GM20431 (cell line): ENCODE results near the gene NOX5.

Source experiments
- in situ Hi-C: fragments of 300-500 bp; cut with MseI, MboI; formaldehyde crosslinking; loops from one replicate; pipeline ENCODE4 v1.15.0; 2020; ENCODE audit warnings: low sequenced_read_pairs; ENCODE audit not compliant: unreplicated experiment

The NOX5 gene

DNA sequence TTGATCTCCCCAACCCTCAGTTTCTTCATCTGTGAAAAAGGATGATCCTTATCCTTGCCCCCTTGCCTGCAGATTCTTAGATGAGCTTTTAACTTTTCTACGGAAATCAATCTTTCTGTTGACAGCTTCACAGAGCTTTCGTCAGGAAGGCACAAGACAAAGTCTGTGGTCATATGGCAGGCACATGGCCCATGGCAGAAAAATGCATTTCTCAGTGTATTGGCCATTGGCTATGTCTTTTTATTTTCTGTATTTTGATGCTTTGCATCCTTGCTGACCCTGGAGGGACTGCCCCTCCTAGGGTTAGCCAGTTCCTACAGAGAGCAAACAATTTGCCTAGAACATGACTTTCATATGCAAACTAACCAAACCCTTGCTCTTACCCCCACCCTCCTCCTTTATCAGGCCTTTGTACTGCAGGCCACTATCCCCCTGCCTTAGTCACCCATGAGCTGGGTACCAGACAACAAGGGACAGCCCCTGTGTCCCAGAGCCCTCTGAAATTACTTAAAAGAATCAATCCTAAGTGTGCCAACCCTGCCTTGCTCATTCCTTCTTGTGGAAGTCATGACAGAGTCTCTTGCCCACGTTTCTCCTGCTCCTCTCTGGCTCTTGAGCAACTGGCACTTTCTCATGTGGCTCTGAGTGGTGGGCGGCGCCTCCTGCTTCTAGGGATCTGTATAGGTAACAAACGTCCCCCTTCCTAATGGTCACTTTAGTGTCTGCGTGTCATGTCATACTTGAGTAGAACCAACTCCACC is 24.1 kb upstream of the NOX5 start:
- in situ Hi-C loops: no loop called here

DNA sequence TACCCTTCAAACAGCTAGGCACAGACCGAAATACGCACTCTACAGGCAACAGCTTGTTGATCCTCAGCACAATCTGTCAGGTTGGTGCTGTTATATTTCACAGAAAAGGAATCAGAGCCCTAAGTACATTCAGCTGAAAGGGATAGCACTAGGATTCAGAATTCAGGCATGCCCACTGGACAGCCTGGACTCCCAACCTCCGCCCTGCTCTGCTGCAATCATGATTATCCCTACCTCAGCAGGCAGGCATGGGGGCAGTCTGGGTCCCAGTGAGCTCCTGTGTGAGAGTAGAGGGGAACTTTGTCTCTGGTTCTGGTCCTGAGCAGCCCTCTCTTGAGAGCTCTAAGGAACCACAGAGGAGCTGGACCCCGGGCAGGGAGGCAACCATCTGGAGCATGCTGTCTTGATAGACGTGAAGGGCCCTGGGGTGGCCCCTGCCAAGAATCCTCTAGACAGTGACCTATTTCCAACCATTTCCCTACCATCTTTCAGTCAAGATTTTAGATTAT is 23.4 kb upstream of the NOX5 start:
- in situ Hi-C loops: no loop called here

DNA sequence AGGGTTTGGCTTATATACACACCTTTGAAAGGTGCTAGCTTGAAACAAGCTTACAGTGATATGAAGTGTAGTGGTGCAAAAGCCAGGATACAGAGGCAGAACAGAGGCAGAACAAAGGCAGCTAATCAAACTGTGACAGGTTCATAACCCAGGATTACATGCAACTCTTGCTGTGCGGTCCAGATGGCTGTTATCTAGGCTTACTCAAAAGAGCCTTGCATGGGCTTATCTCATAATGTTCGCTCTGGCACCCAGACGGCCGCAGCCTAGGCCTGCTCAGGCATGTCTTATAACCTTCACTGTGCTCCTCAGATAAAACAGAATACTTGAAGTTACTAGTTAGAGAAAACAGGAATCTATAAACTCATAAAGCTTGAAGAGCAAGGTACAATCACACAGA is 22.8 kb upstream of the NOX5 start:
- in situ Hi-C loops: no loop called here

DNA sequence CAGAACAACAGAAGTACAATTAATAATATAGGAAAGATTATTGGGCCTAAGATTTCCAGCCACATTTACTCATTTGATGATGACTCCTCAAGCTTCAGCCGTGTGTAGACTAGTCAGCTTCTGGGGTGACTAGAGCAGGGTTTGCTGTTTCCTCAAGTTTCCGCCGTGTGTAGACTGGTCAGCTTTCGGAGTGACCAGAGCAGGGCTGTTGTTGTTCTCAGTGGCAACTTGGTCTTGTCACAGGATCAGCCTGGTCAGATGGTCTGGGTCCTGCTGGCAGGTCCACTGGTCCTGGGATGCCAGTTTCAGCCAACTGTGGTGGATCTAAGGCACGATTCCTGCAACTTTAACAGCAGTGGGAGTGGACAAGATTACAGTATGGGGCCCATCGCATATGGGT is 21.8 kb upstream of the NOX5 start:
- in situ Hi-C loops: no loop called here

DNA sequence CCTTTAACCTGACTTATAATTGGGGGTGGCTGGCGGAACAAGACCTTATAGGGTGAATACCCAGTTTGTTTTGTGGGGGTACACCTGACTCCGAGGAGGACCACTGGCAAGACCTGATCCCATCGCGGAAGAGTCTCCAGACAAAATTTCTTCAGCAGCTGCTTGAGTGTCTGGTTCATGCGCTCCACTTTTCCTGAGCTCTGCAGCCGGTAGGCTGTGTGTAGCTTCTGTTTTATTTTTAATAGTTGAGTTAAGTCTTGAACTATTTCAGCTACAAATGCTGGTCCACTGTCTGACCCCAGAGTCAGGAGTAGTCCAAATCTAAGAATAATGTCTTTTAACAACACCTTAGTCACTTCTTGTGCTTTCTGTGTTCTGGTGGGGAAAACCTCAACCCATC is 21.2 kb upstream of the NOX5 start:
- in situ Hi-C loops: no loop called here

DNA sequence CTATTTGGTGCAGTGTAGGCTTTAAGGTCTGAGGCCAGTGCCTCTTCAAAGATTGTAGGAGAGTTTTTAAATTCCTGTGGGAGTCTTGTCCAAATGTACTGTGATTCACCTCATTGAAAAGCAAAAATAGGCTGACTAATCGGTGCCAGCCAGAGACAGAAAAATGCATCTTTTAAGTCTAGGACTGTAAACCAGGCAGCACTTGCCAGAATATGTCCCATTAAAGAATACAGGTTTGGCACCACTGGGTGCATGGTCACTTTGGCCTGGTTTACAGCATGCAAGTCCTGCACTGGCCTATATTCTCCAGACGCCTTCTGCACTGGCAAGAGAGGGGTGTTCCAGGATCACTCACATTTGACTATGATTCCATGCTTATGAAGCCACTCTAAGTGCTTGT is 20.3 kb upstream of the NOX5 start:
- in situ Hi-C loops: no loop called here

DNA sequence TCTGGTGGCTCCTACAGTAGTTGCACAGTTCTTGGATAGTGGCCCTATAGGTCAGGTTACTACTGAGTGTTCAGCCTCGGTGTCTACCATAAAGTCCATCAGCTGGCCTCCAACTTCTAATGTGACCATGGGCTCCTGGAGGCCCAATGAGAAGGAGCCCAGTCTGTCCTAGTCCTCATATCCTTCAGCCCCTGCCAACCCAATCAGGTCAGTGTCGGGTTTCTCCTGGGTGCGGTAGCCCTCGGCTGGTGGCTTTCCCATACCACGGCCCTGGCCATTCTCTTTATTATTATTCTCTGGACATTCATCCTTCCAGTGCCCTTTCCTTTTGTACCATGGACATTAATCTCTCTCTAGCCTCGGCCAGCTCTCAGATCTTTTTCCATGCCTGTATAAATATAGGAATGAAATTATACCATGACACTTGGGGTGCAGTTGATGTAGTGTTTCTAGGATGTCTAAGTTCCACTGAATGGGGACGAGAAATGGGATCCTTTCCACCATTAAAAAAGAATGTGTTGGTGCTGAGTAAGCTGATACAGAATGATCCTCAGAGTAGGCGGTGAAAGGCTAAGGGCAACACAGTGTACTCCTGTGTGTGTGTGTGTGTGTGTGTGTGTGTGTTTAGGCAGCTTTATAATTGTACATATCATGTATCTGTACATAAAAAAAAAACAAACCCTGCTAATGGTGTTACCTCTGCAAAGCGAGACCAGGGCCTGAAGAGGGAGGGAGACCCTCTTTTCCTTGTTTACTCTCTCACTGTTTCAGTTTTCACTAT is 19.3 kb upstream of the NOX5 start:
- in situ Hi-C loops: no loop called here

DNA sequence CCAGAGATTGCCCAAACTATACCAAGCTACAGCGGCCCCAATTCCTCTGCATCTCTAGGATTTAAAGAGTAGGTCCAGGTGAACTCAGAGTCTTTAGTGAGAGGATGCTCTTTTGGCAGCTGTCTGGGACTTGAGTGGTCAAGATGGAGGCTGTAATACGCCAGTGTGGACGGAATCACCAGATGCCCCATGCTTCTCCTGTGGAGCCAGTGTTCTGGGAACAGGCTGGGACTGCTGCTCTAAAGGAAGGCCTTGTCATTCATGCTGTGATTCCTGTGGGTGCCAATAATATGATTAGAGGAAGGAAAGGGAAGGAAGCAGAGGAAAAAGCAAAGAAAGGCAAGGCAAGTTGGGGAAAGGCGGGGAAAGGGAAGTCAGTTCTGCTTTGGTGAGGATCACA is 17.4 kb upstream of the NOX5 start:
- in situ Hi-C loops: no loop called here

DNA sequence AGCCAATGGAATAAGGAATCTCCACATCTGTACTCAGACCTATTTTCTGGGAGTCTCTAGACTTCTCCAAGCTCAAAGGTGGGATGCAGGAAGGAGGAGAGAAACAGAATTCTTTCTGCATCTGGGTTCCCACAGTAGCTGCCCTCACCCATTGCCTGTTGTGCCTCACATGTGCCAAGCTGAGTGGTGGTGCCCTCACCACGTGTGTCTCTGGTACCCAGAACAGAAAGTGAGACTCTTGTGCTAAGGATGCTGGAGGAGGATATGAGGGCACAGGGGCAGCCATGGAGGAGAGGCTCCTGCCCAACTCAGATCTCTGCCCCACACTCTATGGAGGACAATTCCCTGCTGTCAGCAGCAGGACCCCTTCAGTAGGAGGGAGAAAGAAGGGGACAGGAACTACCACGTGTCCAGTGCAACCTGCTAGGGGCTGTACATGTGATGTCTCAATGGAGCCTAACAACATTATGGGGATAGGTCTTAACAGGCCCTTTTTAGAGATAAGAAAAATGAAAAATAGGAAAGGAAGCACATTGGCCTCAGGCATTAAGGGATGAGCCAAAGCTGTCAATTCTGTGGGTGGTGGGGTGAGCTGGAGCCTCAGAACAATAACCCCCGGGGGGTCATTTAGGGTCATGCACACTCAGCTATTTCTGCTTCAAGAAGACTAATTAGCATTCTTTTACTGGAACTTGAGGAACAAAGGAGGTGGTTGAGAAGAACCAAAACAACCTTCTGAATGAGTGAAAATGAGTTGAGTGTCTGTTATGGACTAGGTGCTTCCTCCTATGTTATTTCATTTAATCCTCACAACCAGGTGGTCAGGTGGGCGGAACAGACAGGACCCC is 16.3 kb upstream of the NOX5 start:
- in situ Hi-C loops: no loop called here

DNA sequence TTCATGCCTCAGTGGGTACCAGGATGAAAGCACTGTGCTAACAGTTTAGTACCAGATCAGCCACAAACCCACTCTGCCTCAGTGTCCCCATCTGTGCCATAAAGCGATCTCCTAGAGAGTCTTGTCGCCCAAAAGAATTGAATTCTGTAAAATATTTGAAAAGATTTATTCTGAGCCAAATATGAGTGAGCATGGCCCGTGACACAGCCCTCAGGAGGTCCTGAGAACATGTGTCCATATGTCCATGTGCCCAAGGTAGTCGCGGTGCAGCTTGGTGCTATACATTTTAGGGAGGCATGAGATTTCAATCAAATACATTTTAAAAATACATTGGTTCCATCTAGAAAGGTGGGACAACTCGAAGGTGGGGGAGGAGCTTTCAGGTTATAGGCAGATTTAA is 15.4 kb upstream of the NOX5 start:
- in situ Hi-C loops: no loop called here

DNA sequence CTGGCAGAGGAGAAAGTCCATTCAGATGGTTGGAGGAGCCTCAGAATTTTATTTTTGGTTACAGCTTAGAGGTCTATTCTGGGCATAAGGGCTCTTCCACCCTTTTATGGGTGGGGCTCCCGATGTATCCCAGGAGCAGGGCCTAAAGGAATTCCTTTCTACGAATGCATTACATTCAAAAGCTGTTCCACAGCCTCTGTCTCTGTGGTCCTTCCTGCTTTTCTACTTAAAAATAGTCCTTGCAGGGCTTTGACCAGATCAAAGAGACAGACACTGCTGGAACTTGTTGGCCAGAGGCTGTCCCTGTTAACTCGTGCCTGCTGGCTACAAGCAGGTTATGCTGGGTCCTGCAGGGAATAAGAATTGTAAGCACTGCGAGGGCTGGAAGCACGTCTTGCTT is 14.4 kb upstream of the NOX5 start:
- in situ Hi-C loops: no loop called here

DNA sequence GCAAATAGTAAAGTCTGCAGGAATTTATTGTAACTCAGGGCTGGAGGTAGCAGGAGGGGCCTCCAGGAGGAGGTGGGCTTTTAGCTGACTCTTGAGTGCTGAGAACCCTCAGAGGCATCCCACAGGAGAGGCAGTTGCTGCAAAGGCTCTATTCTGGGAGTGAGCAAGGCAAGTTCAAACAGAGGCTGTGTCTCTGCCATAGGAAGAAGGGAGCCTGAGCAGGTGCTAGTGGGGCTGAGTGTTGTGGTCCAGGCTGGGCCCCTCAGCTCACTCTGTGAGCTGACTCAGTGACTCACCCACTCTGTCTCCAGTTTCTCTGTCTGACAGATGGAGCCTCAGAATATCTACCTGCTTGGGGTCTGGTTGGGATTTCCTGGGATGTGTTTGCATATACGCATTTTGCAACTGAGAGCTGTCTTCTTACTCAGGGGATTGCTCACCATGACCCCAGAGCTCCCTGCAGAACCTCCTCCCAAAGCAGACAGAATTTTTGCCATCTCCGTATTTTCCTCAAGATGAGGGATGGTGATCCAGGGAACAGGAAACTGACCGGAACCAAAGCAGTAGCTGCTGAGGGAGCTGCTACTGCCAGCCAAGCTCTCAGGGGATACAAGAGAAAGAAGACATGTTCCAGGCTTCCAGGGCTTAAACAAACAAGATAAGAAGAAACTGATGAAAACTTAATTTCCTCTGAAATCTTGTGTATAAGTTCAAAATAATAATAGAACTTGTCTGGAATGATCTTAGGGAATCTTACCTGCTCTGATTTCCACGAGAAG is 13.6 kb upstream of the NOX5 start:
- in situ Hi-C loops: no loop called here

DNA sequence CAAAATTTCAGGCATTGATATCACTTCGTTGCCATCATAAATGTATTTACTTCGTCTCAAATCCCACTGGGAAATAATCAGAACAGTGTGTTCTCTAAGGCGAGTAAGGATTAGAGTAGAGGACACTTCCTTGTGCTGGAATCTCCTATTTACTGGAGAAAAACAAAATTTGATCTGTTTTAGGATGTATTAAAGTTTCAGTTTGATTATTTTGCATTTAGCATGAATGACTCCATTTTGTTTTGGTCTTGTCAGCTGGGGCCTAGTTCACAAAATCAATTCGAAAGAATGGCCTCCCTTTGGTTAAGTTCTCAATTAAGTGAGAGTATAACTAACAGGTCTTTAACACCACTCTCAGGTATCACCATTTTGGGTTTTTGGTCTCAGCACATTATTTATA is 11.7 kb upstream of the NOX5 start:
- in situ Hi-C loops: no loop called here

DNA sequence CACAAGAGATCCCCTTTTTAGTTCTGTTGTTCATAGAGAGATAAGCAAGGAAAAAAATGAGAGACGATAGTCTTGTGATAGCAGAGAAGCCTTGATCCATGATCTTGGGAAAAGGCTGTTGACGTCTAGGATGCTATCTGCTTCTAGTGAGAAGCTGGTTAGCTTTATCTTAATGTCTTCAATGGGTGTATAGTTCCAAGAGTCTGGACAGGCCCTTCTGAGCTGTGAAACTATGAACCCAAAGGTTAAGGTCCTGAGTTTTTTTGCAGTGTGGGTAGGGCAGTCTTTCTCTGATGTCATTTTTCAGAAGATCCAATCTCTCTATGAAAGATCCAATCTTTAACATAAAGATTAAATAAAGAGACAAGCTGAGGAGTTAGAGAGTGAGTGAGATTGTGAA is 10.5 kb upstream of the NOX5 start:
- in situ Hi-C loops: no loop called here

DNA sequence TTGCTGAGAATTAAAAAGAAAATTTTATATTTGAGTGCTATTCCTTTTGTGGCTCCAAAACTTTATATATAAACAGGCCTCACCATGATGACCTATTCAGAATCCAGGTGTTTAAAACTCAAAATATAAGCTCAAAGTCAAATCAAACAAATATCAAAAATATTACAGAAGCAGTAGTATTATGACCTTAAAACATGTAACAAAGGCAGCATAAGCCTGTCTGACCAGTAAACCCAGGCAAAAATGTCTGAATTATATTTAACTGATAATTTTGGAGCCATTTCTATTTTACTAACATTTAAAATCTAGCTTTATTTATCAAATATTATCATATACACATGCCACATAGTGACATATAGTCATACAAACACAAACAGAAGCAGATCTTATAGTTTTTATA is 6.4 kb upstream of the NOX5 start:
- in situ Hi-C loops: no loop called here

DNA sequence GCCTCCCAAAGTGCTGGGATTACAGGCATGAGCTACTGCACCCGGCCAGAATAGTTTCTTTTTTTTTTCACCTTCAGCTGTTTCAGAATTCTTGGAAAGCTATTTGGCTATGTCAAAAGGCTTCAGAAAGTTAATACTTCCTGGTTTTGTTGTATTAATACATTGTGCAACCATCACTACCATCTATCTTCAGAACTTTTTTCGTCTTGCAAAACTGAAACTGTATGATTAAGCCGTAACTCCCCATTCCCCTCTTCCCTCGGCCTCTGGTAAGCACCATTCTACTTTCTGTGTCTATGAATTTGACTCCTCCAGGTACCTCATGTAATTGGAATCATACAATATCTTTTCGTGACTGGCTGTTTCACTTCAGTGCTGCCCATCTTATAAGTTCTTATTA is 5.2 kb upstream of the NOX5 start:
- in situ Hi-C loops: no loop called here

DNA sequence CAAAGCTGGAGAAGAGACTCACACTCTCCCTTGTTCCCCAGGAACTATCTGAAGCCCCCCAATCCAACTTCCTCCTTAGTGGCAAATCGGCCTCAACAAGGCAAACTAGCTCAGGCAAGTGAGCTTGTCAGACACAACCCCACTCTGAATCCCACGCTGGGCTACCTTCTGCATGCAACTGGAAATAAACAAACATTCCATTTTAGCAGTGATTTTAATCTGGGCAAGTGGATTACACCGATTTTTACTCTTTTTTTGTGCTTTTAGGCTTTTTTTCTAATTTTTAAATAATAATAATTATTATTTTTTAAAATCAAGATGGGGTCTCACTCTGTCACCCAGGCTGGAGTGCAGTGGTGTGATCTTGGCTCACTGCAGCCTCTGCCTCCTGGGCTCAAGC is 2.9 kb upstream of the NOX5 start:
- in situ Hi-C loops: no loop called here

DNA sequence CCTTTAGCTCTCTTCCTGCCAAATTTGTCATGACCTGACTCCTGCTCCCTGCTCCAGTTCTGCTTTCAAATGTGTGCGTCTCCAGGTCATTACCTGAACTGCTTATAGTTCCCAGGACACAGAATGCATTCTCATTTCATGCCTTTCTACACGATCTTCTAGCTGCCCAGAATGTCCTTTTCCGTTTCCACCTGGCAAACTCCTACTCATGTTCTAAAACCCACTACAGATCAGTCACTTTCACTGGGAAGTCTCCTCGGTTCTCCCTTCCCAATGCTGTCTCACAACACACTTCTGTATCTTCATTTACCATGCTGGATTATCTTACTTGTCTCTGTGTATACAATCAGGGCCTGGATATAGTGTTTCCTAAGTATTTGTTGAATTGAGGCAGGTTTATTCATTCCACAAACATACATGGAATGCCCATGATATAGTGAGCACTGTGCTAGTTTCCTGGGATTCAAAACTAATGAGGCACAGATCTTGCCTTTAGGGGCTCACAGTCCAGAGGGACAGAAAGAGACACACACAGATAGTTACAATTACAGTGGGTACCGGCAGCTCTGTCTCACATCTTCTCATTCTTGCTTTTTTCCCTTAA is 1.6 kb upstream of the NOX5 start:
- in situ Hi-C loops: no loop called here

DNA sequence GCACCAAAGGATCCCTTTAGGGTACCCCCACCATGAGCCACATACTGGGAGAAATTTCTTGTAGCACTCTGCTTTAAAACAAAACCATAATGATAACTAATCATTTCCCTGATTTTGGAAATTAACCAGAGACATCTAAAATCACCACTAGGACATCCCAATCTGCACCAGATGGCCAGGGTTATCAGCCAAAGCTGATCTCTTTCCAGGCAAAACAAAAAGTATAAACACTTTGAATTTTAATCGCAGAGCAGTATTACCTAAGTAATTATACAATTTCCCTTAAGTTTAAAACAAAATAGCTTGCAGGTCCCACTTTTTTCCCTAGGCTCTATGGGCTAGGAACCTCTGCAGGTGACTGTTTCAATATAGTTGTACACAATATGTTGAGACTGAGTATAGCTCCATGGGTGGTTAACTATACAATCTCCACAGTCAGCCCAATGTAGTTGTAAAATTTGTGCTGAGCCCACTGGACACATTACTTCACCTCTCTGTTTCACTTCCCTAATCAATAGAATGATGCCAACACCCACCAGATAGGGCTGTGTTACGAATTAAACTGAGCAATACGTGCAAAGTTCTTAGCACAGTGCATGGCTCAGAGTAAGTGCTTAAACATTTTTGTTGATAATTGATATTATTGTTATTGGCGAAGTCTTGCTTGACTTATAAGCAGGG is 629 bp upstream of the NOX5 start:
- in situ Hi-C loops: no loop called here
